Measurements from ENCODE around the gene TMPRSS5. TPM values are rescaled to one million over a fixed set of nuclear protein-coding genes. Genes with fewer than 3 reads are reported as not detected.

The TMPRSS5 gene
- total and polyA plus RNA-seq, 2 of the 8 experiments (the other 6 are each of a cell fraction or from before 2014, with no cell fraction given) = 0.54 to 0.78 TPM

- no peak overlapping the region for H2BK5ac ChIP-seq (ENCODE audit: low read depth, low read length)
- H3K14ac ChIP-seq (ENCODE audit: insufficient read length) = no peak overlapping the region
- CTCF ChIA-PET (ENCODE audit: partially characterized antibody) = interaction anchor here (0.7 kb wide), 1 partner anchor 63 kb away, joined by 3 read pairs; no protein-coding TSS in a partner anchor
- H3K56ac ChIP-seq (replicated peaks; ENCODE audit: insufficient read length, low read depth, low read length) = no peak overlapping the region
- H3K4ac ChIP-seq (replicated peaks; ENCODE audit: insufficient read length, low read depth, low read length) = no peak overlapping the region
- no peak overlapping the region for H4K5ac ChIP-seq (ENCODE audit: insufficient read length, low read depth, low read length)
- H3K9me3 ChIP-seq (ENCODE audit: insufficient read depth in 2 of 2, low read depth in 1 of 2, low read length in 1 of 2) = peaks cover 5 to 10% of the 10 kb centered on the region in 2 experiments; a peak in 2 of 4 replicates
- no peak overlapping the region for H3K9ac ChIP-seq (replicated peaks in 1 of 4; ENCODE audit: extremely low read depth in 1 of 4, low read depth in 3 of 4, low read length in 3 of 4)
- no peak overlapping the region for H2BK120ac ChIP-seq (replicated peaks; ENCODE audit: low read depth, low read length)
- FAIRE-seq (no peak), DNase-seq (ENCODE audit: low read depth in 1 of 2, low spot score in 2 of 2) (no peak)
- no peak overlapping the region for H4K91ac ChIP-seq (replicated peaks; ENCODE audit: insufficient read length, low read length)
- H4K20me1 ChIP-seq (replicated peaks in 1 of 2; ENCODE audit: control insufficient read depth in 1 of 2, insufficient read depth in 2 of 2, low read length in 2 of 2) = no peaks in the 10 kb centered on the region
- no peak overlapping the region for H2BK12ac ChIP-seq (ENCODE audit: low read depth, low read length)
- no peaks in the 10 kb centered on the region for H3K27me3 ChIP-seq (replicated peaks in 1 of 4; ENCODE audit: control insufficient read depth in 3 of 4, extremely low read depth in 1 of 4, insufficient read depth in 3 of 4, low read length in 3 of 4)
- no peak overlapping the region for H3K18ac ChIP-seq (ENCODE audit: extremely low read depth, low read length)
- H2BK20ac ChIP-seq (ENCODE audit: low read length) = no peak overlapping the region
- 0 out of 8 replicates have a peak, but pooled peaks cover 0 to 3% (median 0%) of the 10 kb centered on the region in 4 experiments for H3K36me3 ChIP-seq (ENCODE audit: control insufficient read depth in 2 of 4, insufficient read depth in 4 of 4, low read length in 3 of 4)
- 93% methylated on average over 5 of the region's 5 CpGs; no CpG with 5 or more reads in 1 of the 2 experiments for WGBS, 2 experiments (ENCODE audit: extremely low coverage in 1 of 2, insufficient coverage in 1 of 2, insufficient read length in 1 of 2, insufficient replicate concordance in 2 of 2, low coverage in 1 of 2, low lambda C conversion rate in 2 of 2, missing lambda C conversion rate in 1 of 2)
- H3K23me2 ChIP-seq (ENCODE audit: low read depth, low read length) = 0 out of 2 replicates have a peak, but pooled peaks cover 2% of the 10 kb centered on the region
- no peak overlapping the region for H2AK5ac ChIP-seq (ENCODE audit: low read depth, low read length)
- no peak overlapping the region for H3K4me2 ChIP-seq (ENCODE audit: insufficient read depth in 1 of 2, low read depth in 2 of 2, low read length in 2 of 2)
- no peaks in the 10 kb centered on the region for H3K4me1 ChIP-seq (replicated peaks in 1 of 4; ENCODE audit: control insufficient read depth in 3 of 4, insufficient read depth in 4 of 4, low read length in 3 of 4)
- no peak overlapping the region for H4K8ac ChIP-seq (ENCODE audit: extremely low read depth, insufficient read depth, low read length)
- no peak overlapping the region for H3K23ac ChIP-seq (ENCODE audit: insufficient read length)
- no peak overlapping the region for H3K4me3 ChIP-seq (ENCODE audit: extremely low read depth in 1 of 4, insufficient read depth in 2 of 4, low read depth in 3 of 4, low read length in 4 of 4)
- H3K79me2 ChIP-seq (ENCODE audit: control insufficient read depth in 1 of 2, insufficient read depth in 2 of 2, low read length in 2 of 2) = no peaks in the 10 kb centered on the region
- no peaks in the 10 kb centered on the region for H3K79me1 ChIP-seq (ENCODE audit: low read depth, low read length)
- H2BK15ac ChIP-seq (ENCODE audit: low read length) = no peak overlapping the region
- no peak overlapping the region for H3K27ac ChIP-seq (ENCODE audit: low read depth, low read length)
- H2AFZ ChIP-seq (ENCODE audit: low read length) = no peak overlapping the region
- POLR2A ChIA-PET (ENCODE audit: partially characterized antibody) = no interaction called here
- no peak for TF ChIP-seq TAF1 (IDR thresholded peaks at IDR 0.05; ENCODE audit: low read depth, low read length)
- no peak for TF ChIP-seq BRCA1 (IDR thresholded peaks at IDR 0.05; ENCODE audit: low read depth, low read length)
- TF ChIP-seq EP300 (IDR thresholded peaks at IDR 0.05; ENCODE audit: borderline replicate concordance in 1 of 2, low read depth in 2 of 2, low read length in 2 of 2) = no peak
- no peak for TF ChIP-seq CBX5 (IDR thresholded peaks at IDR 0.05; ENCODE audit: low read depth, low read length)
- TF ChIP-seq BCL11A (IDR thresholded peaks at IDR 0.05; ENCODE audit: low read depth in 2 of 2, low read length in 2 of 2) = no peak
Observed at GRCh38 chr11:113655771-113656170, 50.3 kb downstream of the TMPRSS5 start.
